ENCODE results near the gene KCNMB1.

GRCh38 chr5:170424629-170425028, 35.5 kb upstream of the KCNMB1 start:
- TF ChIP-seq CTCF (IDR thresholded peaks at IDR 0.05) (no peak), POLR2A (IDR thresholded peaks at IDR 0.05) (no peak)
